ENCODE data around the gene SELPLG. TPM values are rescaled to one million over a fixed set of nuclear protein-coding genes. Genes with fewer than 3 reads are reported as not detected.

SELPLG gene
- total RNA-seq, 1 donor from 2014 or later = 0.46 TPM

DNA sequence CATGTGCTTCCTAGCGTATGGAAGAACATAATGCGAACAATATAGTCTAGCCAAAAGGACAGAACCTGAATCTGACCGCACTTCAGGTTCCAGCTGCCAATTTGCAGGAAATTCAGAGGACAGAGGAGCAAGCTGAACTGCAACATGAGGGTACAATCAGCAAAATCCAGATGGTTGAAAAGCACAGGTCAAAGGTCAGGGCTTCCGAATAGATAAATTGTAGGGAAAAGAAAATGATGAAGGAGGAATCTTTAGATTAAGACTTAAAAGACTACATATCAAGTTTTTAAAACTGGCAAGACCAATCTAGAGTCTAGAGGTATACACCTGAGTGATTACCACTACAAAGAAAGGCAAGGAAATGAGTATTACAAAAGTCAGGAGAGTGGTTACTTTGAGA, 42.1 kb upstream of the SELPLG start:
- DNase-seq (ENCODE audit: low read depth) = no peak
- H3K4me3 ChIP-seq (ENCODE audit: low read depth, low read length) = no peak overlapping the region
- TF ChIP-seq CTCF (conservative IDR thresholded peaks at IDR 0.05; ENCODE audit: low read depth, low read length) = no peak

GRCh38 chr12:108672054-108672453, 38.4 kb upstream of the SELPLG start:
- no peak for TF ChIP-seq CTCF (conservative IDR thresholded peaks at IDR 0.05; ENCODE audit: low read depth, low read length)
- no peak for DNase-seq (ENCODE audit: low read depth)
- H3K4me3 ChIP-seq (ENCODE audit: low read depth, low read length) = no peak overlapping the region

GRCh38 chr12:108671110-108671509, 37.4 kb upstream of the SELPLG start:
- TF ChIP-seq CTCF (conservative IDR thresholded peaks at IDR 0.05; ENCODE audit: low read depth, low read length) = no peak
- no peak for DNase-seq (ENCODE audit: low read depth)
- H3K4me3 ChIP-seq (ENCODE audit: low read depth, low read length) = no peak overlapping the region

- no peak for DNase-seq (ENCODE audit: low read depth)
- TF ChIP-seq CTCF (conservative IDR thresholded peaks at IDR 0.05; ENCODE audit: low read depth, low read length) = no peak
- no peak overlapping the region for H3K4me3 ChIP-seq (ENCODE audit: low read depth, low read length)
Measured at GRCh38 chr12:108670066-108670631, 36.5 kb upstream of the SELPLG start.

DNA sequence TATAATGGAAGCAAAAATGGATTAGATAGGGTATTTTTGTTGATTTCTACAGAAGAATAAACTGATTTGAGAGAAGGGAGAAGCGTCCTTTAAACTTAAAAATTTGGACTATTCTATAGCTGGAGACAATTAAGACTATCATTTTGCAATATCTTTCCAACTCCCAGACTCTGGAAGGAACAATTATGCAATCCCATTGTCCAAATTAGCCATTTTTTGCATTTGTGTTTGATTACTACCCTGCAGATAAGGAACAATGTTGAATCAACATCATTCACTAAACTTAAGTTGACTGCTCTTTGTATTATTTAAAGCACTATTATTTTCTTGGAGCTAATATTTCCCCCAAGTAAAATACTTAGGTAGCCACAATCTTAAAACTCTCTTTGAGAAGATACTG, 34.8 kb upstream of the SELPLG start:
- DNase-seq (ENCODE audit: low read depth) = no peak
- no peak overlapping the region for H3K4me3 ChIP-seq (ENCODE audit: low read depth, low read length)
- no peak for TF ChIP-seq CTCF (conservative IDR thresholded peaks at IDR 0.05; ENCODE audit: low read depth, low read length)

DNA sequence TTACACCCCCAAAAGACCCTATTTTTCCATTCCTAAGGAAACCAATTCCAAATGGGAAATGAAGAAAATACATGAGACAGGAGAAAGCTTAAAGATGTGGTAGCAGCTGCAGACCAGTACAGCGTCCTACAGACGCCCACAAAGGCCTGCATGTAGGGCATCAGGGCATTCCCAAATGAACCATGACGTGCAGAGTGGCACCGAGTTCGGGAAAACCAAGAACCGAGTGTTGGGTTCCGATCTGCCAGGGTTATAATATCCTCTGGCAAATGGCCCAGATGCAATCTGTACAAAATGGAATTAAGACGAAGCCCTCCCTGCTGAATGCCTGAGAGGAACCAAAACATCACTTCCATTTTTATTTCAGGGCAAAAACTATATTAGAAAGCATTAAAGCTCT, 34.4 kb upstream of the SELPLG start:
- no peak for TF ChIP-seq CTCF (conservative IDR thresholded peaks at IDR 0.05; ENCODE audit: low read depth, low read length)
- DNase-seq (ENCODE audit: low read depth) = no peak
- H3K4me3 ChIP-seq (ENCODE audit: low read depth, low read length) = no peak overlapping the region

GRCh38 chr12:108667349-108667748, 33.7 kb upstream of the SELPLG start:
- no peak for DNase-seq (ENCODE audit: low read depth)
- no peak overlapping the region for H3K4me3 ChIP-seq (ENCODE audit: low read depth, low read length)
- no peak for TF ChIP-seq CTCF (conservative IDR thresholded peaks at IDR 0.05; ENCODE audit: low read depth, low read length)

All from epithelial cell of proximal tubule (primary cell).